Fibroblast of lung (primary cell): ENCODE results near the gene MBOAT1. TPM values are rescaled to one million over a fixed set of nuclear protein-coding genes. Genes with fewer than 3 reads are reported as not detected.

Source experiments
- DNase-seq, 2 donors: peaks; one replicate each; pipeline versions ENCODE4 v3.0.0 to v3.0.0-alpha.2; 2010; ENCODE audit warnings: low read depth in 2 of 2
- H2AFZ ChIP-seq: 2 replicates; pipeline ENCODE4 v1.5.1; 2012; ENCODE audit warnings: low read length, control low read depth, inconsistent platforms
- H3K27ac ChIP-seq: 2 replicates; pipeline ENCODE4 v1.5.1; 2011; ENCODE audit warnings: low read length, control low read depth; ENCODE audit not compliant: insufficient read depth
- H3K27me3 ChIP-seq: 2 replicates; pipeline ENCODE4 v1.5.1; 2011; ENCODE audit warnings: mild to moderate bottlenecking, low read length; ENCODE audit not compliant: control insufficient read depth, insufficient read depth
- H3K36me3 ChIP-seq: 2 replicates; pipeline ENCODE4 v1.5.1; 2011; ENCODE audit warnings: low read length; ENCODE audit not compliant: control insufficient read depth, insufficient read depth
- H3K4me1 ChIP-seq: 2 replicates; pipeline ENCODE4 v1.5.1; 2011; ENCODE audit warnings: low read length; ENCODE audit not compliant: control insufficient read depth, insufficient read depth; ENCODE audit errors: extremely low read depth
- H3K4me2 ChIP-seq: 2 replicates; pipeline ENCODE4 v1.5.1; 2011; ENCODE audit warnings: low read length, control low read depth; ENCODE audit not compliant: insufficient read depth; ENCODE audit errors: extremely low read depth
- H3K4me3 ChIP-seq, 4 experiments: fragments of 200-600 bp in 1 of 4; sonication (generic) in 1 of 4; replicated peaks in 1 of 4; 2 replicates each; pipeline ENCODE4 v1.5.1; 2011 to 2016; ENCODE audit warnings: low read length in 4 of 4, low read depth in 3 of 4, mild to moderate bottlenecking in 3 of 4, control low read depth in 2 of 4, inconsistent platforms in 1 of 4, mixed read lengths in 1 of 4; ENCODE audit not compliant: insufficient read depth in 1 of 4; ENCODE audit errors: control extremely low read depth in 1 of 4
- H3K79me2 ChIP-seq: 2 replicates; pipeline ENCODE4 v1.5.1; 2012; ENCODE audit warnings: mild to moderate bottlenecking, low read length, inconsistent platforms; ENCODE audit not compliant: control insufficient read depth, insufficient read depth
- H3K9ac ChIP-seq: 2 replicates; pipeline ENCODE4 v1.5.1; 2011; ENCODE audit warnings: mild to moderate bottlenecking, low read length, control low read depth; ENCODE audit not compliant: insufficient read depth
- H3K9me3 ChIP-seq: 2 replicates; pipeline ENCODE4 v1.5.1; 2012; ENCODE audit warnings: low read depth, low read length; ENCODE audit not compliant: control insufficient read depth, insufficient read depth
- H4K20me1 ChIP-seq: 2 replicates; pipeline ENCODE4 v1.5.1; 2011; ENCODE audit warnings: low read length; ENCODE audit not compliant: control insufficient read depth, insufficient read depth; ENCODE audit errors: extremely low read depth
- EZH2 ChIP-seq: IDR thresholded peaks from 2 replicates; pipeline ENCODE4 v1.5.1; 2012; ENCODE audit warnings: low read length, control low read depth, mild to moderate bottlenecking; ENCODE audit errors: missing control alignments
- polyA plus RNA-seq, 2 donors: library from polyadenylated mRNA; depleted of rRNA in 1 of 2; stranded (reverse) in 1 of 2; unstranded in 1 of 2; fragments of >200 nt; gene quantifications; 2 replicates each; pipeline ENCODE4 v1.2.1, GENCODE V29; 2011 to 2012; ENCODE audit warnings: missing spikeins in 1 of 2
- total RNA-seq: library from RNA; depleted of rRNA; stranded (reverse); fragments of >200 nt; gene quantifications from 2 replicates; pipeline ENCODE4 v1.2.1, GENCODE V29; 2014
- TF ChIP-seq, protein P1 (sequence below), 2 donors: IDR thresholded peaks in 1 of 2; conservative IDR thresholded peaks in 1 of 2; 1 replicate in 1 of 2; 2 replicates in 1 of 2; pipeline ENCODE4 v1.5.1; 2011 to 2012; ENCODE audit warnings: low read length in 2 of 2, control low read depth in 1 of 2, inconsistent platforms in 1 of 2, low read depth in 1 of 2, mild to moderate bottlenecking in 1 of 2

The MBOAT1 gene
- total and polyA plus RNA-seq, 2 donors (not counting 1 experiment from before 2014, with no cell fraction given): 3.1 to 6.6 TPM

DNA sequence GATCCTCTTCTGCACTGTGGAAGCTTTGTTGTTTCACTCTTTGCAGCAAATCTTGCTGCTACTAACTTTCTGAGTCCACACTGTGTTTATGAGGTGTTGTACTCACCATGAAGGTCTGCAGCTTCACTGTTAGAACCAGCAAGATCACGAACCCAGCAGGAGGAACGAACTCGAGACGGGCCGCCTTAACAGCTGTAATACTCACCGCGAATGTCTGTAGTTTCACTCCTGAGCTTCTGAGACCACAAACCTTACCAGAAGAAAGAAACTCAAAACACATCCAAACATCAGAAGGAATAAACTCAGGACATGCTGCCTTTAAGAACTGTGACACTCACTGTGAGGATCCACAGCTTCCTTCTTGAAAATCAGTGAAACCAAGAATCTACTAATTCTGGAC is 48.1 kb upstream of the MBOAT1 start:
- Histone ChIP-seq H3K4me1 (no peaks in the 10 kb centered on the region), H3K27me3 (no peaks in the 10 kb centered on the region), H3K79me2 (no peaks in the 10 kb centered on the region), H3K4me3 (no peak overlapping the region), H3K4me2 (no peak overlapping the region), H3K9ac (no peak overlapping the region), H3K36me3 (no peaks in the 10 kb centered on the region), H4K20me1 (no peaks in the 10 kb centered on the region), H2AFZ (no peak overlapping the region), H3K9me3 (no peaks in the 10 kb centered on the region), H3K27ac (no peak overlapping the region)
- TF ChIP-seq, protein P1, sequence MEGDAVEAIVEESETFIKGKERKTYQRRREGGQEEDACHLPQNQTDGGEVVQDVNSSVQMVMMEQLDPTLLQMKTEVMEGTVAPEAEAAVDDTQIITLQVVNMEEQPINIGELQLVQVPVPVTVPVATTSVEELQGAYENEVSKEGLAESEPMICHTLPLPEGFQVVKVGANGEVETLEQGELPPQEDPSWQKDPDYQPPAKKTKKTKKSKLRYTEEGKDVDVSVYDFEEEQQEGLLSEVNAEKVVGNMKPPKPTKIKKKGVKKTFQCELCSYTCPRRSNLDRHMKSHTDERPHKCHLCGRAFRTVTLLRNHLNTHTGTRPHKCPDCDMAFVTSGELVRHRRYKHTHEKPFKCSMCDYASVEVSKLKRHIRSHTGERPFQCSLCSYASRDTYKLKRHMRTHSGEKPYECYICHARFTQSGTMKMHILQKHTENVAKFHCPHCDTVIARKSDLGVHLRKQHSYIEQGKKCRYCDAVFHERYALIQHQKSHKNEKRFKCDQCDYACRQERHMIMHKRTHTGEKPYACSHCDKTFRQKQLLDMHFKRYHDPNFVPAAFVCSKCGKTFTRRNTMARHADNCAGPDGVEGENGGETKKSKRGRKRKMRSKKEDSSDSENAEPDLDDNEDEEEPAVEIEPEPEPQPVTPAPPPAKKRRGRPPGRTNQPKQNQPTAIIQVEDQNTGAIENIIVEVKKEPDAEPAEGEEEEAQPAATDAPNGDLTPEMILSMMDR (conservative IDR thresholded peaks at IDR 0.05 in 1 of 2, IDR thresholded peaks at IDR 0.05 in 1 of 2; ENCODE audit: low read depth in 1 of 2, low read length in 2 of 2): no peak
- TF ChIP-seq EZH2: no peak
- DNase-seq: no peak

DNA sequence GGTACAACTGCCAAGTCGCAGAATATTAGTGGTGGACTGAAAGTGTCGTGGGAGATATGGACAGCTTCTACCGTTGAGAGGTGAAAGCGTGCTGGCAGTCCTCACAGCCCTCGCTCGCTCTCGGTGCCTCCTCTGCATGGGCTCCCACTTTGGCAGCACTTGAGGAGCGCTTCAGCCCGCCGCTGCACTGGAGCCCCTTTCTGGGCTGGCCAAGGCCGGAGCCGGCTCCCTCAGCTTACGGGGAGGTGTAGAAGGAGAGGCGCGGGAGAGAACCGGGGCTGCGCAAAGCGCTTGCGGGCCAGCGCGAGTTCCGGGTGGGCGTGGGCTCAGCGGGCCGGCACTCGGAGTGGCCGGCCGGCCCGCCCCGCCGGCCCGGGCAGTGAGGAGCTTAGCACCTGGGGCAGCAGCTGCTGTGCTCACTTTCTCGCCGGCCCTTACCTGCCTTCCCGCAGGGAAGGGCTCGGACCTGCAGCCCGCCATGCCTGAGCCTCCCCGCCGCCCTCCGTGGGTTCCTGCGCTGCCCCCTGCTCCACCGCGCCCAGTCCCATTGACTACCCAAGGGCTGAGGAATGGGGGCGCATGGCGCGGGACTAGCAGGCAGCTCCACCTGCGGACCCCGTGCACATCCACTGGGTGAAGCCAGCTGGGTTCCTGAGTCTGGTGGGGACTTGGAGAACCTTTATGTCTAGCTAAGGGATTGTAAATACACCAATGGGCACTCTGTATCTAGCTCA is 47.2 kb upstream of the MBOAT1 start:
- H3K79me2 ChIP-seq: no peaks in the 10 kb centered on the region
- no peak overlapping the region for H2AFZ ChIP-seq
- no peaks in the 10 kb centered on the region for H3K27me3 ChIP-seq
- no peak overlapping the region for H3K9ac ChIP-seq
- no peak for TF ChIP-seq EZH2
- TF ChIP-seq, protein P1 (conservative IDR thresholded peaks at IDR 0.05 in 1 of 2, IDR thresholded peaks at IDR 0.05 in 1 of 2; ENCODE audit: low read depth in 1 of 2, low read length in 2 of 2): no peak
- no peak for DNase-seq
- H4K20me1 ChIP-seq: no peaks in the 10 kb centered on the region
- no peak overlapping the region for H3K4me2 ChIP-seq
- H3K27ac ChIP-seq: no peak overlapping the region
- H3K4me1 ChIP-seq: no peaks in the 10 kb centered on the region
- no peaks in the 10 kb centered on the region for H3K9me3 ChIP-seq
- no peaks in the 10 kb centered on the region for H3K36me3 ChIP-seq
- H3K4me3 ChIP-seq: no peak overlapping the region

DNA sequence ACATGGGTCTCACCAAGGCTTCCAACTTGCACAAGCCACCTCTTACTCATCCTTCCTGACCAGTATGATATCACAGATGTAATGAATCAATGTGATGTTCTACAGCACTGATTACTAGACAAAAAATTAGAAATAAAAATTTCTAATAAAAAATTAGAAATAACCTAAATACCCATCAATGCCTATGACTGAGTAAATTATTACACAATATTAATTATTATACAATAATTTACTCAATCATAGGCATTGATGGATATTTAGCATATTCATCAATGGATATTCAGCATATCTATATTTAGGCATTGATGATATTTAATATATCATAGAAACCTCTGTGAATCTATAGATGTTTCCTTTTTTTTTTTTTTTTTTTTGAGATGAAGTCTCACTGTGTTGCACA is 43.2 kb upstream of the MBOAT1 start:
- Histone ChIP-seq H3K36me3 (no peaks in the 10 kb centered on the region), H2AFZ (no peak overlapping the region), H4K20me1 (no peaks in the 10 kb centered on the region), H3K9me3 (no peaks in the 10 kb centered on the region), H3K4me1 (no peaks in the 10 kb centered on the region), H3K9ac (no peak overlapping the region), H3K4me3 (no peak overlapping the region), H3K79me2 (no peaks in the 10 kb centered on the region), H3K27me3 (no peaks in the 10 kb centered on the region), H3K27ac (no peak overlapping the region), H3K4me2 (no peak overlapping the region)
- TF ChIP-seq EZH2: no peak
- TF ChIP-seq, protein P1 (conservative IDR thresholded peaks at IDR 0.05 in 1 of 2, IDR thresholded peaks at IDR 0.05 in 1 of 2; ENCODE audit: low read depth in 1 of 2, low read length in 2 of 2): no peak
- no peak for DNase-seq
